HG02678 (cell line): ENCODE data around the gene HYCC1.
"Not testable (repeated sequence)": the region's sequence is repeated elsewhere in the genome, so short reads cannot be mapped to it uniquely, and the experiment has no call there.

Experiments
- ATAC-seq: cut with Tn5 transposase; IDR thresholded peaks from one replicate; pipeline ENCODE4 v1.9.1; 2021; ENCODE audit warnings: mild to moderate bottlenecking, moderate library complexity; ENCODE audit not compliant: unreplicated experiment

Gene HYCC1

DNA sequence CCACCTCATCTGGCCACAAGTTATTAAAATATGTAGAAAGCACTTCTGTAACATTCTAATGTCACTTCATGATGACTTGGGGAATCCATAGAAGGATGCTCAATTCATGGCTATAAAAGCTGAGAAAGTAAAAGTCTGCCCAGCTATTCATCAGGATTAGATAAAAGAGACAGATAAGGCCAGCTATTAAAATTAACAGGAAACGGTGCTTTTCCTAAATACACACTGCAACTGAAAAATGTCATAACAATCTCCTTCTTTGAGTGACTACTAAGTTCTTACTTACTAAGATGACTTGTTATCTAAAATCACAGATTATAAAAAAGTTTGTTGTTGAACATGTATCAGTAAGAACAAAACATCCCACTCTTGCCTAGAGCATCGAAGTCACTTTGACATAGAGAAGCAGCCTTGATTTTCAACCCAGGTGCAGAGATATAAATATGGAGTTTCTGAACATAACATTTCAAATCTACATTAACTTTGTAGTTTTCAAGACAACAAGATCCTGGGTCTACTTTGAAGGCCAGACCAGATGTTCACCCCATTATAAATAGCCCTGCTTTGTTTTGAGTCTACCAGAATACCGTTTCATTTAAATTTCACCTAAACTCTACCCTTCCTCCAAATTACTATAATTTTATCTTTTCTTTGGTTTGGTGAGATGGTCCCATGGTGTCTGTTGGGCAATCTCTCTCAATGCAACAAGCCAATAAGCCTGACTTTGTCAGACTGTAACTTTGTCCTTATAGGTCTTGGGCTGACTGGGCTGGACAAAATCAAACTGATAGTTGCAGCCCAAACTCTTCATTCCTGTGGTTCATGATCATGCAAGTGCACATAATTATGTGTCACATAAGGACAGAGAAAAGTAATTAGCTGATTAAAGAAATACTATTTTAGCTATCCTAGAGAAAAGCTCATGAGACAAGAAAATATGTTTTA, 24.0 kb downstream of the HYCC1 start:
- no peak for ATAC-seq

- ATAC-seq: no peak
These were observed 28.5 kb downstream of the HYCC1 start for GRCh38 chr7:22985436-22985835.

DNA sequence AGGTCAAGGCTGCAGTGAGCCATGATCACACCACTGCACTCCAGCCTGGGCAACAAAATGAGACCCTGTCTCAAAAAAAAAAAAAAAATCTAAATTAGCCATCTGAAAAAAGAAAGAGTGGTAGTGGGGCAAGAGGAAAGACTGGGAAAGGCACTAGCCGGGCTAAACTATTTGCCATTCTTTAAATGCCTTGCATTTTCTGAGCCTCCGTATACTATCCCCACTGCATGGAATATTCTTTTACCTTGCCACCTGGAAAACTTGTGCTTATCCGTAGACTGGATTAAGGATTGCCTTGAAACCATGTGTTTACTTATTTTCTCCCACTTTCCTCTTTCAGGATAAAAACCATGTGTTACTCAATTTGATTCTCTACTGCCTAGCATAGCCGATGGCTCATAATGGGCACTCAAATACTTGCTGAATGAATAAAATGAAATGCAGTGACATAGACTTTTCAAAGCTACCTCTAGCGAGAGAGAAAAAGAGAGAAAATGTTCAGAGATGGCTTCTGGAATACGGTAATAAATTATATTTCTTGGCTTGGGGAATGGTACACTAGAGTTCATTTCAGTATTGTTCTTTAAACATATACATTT, 30.6 kb downstream of the HYCC1 start:
- ATAC-seq: no peak

GRCh38 chr7:22980422-22980821, 33.5 kb downstream of the HYCC1 start:
- ATAC-seq: no peak

DNA sequence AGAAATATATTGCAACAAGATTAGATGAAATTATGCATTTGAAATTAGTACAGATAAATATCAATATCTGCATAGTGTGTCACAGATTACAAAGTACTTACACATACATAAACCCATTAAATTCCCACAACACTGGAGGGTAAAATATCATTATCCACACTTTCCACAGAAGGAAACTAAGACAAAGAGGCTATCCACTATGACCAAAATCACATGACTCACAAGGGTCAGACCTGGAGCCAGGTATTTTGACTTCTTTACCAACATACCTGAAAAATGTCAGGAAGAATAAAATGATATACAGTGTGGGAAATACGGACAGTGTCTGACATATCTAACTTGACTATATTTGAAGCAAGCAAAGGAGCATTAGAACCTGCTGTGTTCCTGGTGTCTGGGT, 34.1 kb downstream of the HYCC1 start:
- ATAC-seq: no peak

DNA sequence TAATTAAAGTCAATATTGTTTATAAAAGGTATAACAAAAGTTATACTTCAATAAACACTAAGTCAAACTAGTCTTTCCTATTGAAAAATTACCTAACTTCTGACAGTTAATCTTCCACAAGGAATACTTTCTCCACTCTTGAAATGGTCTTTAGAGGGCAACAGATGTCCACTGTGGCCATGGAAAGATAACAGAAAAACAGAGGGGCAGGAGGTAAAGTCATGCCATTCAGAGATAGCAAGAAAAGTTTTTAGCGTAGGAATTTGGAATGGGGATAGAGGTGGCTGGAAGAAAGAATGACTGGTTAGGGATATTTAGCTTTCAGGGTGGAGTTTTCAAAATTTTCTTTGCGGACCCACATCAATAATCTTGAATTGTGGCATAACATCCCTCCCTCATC, 34.7 kb downstream of the HYCC1 start:
- ATAC-seq: no peak

DNA sequence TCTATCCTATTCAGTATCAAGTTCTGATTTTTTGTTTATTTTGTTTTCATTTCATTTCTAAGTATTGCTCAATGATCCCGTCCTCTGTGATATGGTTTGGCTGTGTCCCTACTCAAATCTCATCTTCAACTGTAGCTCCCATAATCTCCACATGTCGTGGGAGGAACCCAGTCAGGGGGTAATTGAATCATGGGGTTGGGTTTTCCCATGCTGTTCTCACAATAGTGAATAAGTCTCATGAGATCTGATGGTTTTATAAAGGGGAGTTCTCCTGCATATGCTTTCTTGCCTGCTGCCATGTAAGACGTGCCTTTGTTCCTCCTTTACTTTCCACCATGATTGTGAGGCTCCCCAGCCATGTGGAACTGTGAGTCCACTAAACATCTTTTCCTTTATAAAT, 39.3 kb downstream of the HYCC1 start:
- ATAC-seq: not testable (repeated sequence)

- no peak for ATAC-seq
These were observed 41.7 kb downstream of the HYCC1 start for GRCh38 chr7:22972207-22972606.

- ATAC-seq: no peak
These were observed 44.9 kb downstream of the HYCC1 start for GRCh38 chr7:22969010-22969431.
